ENCODE measurements around the gene ACMSD.
"Not testable (repeated sequence)": the region's sequence is repeated elsewhere in the genome, so short reads cannot be mapped to it uniquely, and the experiment has no call there.

The ACMSD gene

DNA sequence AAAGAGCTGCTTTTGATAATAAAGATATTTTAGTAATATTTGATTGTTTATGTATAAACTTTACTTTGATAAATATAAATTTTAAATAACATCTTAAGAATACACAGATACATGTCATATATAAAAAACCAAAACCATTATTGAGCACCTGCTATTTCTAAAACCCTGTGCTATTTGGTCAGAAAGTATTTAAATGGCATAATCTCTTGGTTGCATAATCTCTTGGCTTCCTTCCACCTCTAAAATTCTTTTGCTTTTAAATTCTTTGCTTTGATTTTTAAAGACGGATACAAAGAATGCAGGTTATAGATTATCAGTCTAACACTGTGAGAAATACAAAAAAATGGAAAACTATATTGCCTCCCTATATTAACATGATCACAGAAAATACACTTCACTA is 36.9 kb downstream of the ACMSD start:
- Histone ChIP-seq H3K4me1 (ENCODE audit: control insufficient read depth, low read depth, low read length) (no peaks in the 10 kb centered on the region), H3K36me3 (ENCODE audit: control insufficient read depth, low read depth, low read length) (no peaks in the 10 kb centered on the region), H3K4me3 (ENCODE audit: low read length) (no peak overlapping the region), H3K27ac (ENCODE audit: low read length) (no peak overlapping the region), H3K9ac (ENCODE audit: low read length) (no peak overlapping the region), H3K27me3 (ENCODE audit: control insufficient read depth, insufficient read depth, low read length) (no peaks in the 10 kb centered on the region), H3K9me3 (ENCODE audit: control insufficient read depth, low read depth, low read length) (no peaks in the 10 kb centered on the region)

DNA sequence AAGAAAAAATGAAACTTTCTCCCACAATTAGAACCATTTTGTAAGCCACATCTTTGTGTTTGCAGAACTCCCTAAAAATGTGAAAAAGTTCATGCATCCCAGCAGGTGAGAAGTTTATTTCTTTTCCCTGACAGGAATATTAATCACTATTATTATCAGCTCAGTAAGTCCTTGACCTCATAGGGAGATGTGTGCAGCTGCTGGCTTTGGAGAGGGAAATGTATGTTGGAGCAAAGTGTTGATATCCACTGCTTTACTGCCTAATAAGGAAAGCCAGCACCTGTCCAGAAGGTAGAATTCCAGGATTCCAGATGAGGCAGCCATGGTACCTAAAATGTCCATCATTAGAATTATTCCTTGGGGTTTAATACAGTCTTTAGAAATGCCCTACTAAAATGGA is 44.4 kb downstream of the ACMSD start:
- H3K36me3 ChIP-seq (ENCODE audit: control insufficient read depth, low read depth, low read length), result no peaks in the 10 kb centered on the region
- no peak overlapping the region for H3K27ac ChIP-seq (ENCODE audit: low read length)
- no peaks in the 10 kb centered on the region for H3K4me1 ChIP-seq (ENCODE audit: control insufficient read depth, low read depth, low read length)
- no peaks in the 10 kb centered on the region for H3K9me3 ChIP-seq (ENCODE audit: control insufficient read depth, low read depth, low read length)
- H3K27me3 ChIP-seq (ENCODE audit: control insufficient read depth, insufficient read depth, low read length), result no peaks in the 10 kb centered on the region
- H3K4me3 ChIP-seq (ENCODE audit: low read length), result no peak overlapping the region
- H3K9ac ChIP-seq (ENCODE audit: low read length), result no peak overlapping the region

DNA sequence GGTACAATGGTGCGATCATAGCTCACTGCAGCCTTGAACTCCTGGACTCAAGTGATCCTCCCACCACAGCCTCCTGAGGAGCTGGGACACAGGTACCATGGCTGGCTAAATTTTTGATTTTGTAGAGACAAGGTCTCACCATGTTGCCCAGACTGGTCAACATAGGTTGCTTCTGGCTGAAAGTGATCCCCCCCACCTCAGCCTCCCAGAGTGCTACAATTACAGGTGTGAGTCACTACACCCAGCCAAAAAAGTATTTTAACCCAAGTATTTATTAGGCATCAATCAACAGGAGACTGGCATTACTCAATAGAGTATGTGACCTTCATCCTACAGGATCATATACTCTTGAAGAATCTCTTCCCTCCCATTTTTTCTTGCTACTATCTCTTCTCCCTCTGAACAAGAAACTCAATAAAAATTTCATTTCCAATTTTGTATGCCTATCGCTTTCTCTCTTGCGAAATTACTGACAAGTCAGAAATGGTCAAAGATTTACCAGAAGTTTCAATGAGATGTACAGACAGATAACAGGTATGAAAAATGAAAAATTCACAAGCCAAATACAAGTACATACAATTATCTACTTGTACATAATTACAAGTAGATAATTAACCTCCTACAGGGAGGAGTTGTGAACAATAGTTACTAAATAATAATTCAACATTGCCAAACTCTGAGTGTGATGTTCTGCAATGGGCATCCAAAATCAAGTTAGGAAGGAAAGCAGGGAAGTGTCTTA is 45.3 kb downstream of the ACMSD start:
- H3K36me3 ChIP-seq (ENCODE audit: control insufficient read depth, low read depth, low read length), result no peaks in the 10 kb centered on the region
- H3K27me3 ChIP-seq (ENCODE audit: control insufficient read depth, insufficient read depth, low read length), result no peaks in the 10 kb centered on the region
- H3K27ac ChIP-seq (ENCODE audit: low read length), result no peak overlapping the region
- H3K4me3 ChIP-seq (ENCODE audit: low read length), result no peak overlapping the region
- H3K9ac ChIP-seq (ENCODE audit: low read length), result no peak overlapping the region
- no peaks in the 10 kb centered on the region for H3K9me3 ChIP-seq (ENCODE audit: control insufficient read depth, low read depth, low read length)
- no peaks in the 10 kb centered on the region for H3K4me1 ChIP-seq (ENCODE audit: control insufficient read depth, low read depth, low read length)

DNA sequence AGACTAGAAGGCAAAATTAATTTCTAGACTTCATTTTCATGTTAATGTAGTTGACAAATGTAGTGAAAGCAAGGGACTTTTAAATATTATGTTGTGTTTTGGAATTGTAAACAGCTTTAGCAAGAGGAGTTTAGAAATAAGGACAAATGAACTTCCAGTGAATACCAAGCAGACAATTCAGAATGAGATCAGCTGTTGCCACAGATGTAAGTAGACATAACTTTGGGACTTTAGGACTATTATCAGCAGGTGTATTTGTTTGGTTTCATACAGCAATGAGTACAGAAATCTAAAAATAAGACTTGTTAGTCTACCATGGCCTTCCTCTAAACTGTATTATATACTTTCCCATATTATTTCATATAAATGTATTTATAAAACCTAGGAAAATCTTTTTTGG is 46.0 kb downstream of the ACMSD start:
- H3K4me3 ChIP-seq (ENCODE audit: low read length), result no peak overlapping the region
- no peak overlapping the region for H3K9ac ChIP-seq (ENCODE audit: low read length)
- no peak overlapping the region for H3K27ac ChIP-seq (ENCODE audit: low read length)
- H3K4me1 ChIP-seq (ENCODE audit: control insufficient read depth, low read depth, low read length), result no peaks in the 10 kb centered on the region
- H3K36me3 ChIP-seq (ENCODE audit: control insufficient read depth, low read depth, low read length), result no peaks in the 10 kb centered on the region
- H3K27me3 ChIP-seq (ENCODE audit: control insufficient read depth, insufficient read depth, low read length), result no peaks in the 10 kb centered on the region
- H3K9me3 ChIP-seq (ENCODE audit: control insufficient read depth, low read depth, low read length), result no peaks in the 10 kb centered on the region

- Histone ChIP-seq H3K9ac (ENCODE audit: low read length) (no peak overlapping the region), H3K9me3 (ENCODE audit: control insufficient read depth, low read depth, low read length) (no peaks in the 10 kb centered on the region), H3K27ac (ENCODE audit: low read length) (no peak overlapping the region), H3K36me3 (ENCODE audit: control insufficient read depth, low read depth, low read length) (no peaks in the 10 kb centered on the region), H3K27me3 (ENCODE audit: control insufficient read depth, insufficient read depth, low read length) (no peaks in the 10 kb centered on the region), H3K4me3 (ENCODE audit: low read length) (no peak overlapping the region), H3K4me1 (ENCODE audit: control insufficient read depth, low read depth, low read length) (no peaks in the 10 kb centered on the region)
These were observed 54.0 kb downstream of the ACMSD start for GRCh38 chr2:134892282-134893035.

DNA sequence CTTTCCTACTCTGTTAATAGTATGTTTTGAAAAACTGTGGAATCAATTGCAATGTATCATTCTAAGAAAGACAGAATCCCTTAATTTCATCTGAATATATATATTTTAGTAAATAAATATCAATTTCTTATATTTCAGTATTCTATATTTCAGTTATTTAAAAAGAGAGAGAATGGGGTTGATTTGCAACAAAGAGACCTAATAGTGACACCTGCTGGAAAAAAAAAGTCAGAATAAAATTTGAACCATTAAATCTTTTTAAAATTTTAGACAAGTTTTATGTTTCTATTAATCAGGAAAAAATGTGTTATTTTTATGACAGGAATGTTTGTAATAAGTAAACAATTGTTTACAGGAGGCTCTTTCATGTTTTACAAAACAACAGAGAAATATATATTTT is 59.5 kb downstream of the ACMSD start:
- no peaks in the 10 kb centered on the region for H3K4me1 ChIP-seq (ENCODE audit: control insufficient read depth, low read depth, low read length)
- no peaks in the 10 kb centered on the region for H3K27me3 ChIP-seq (ENCODE audit: control insufficient read depth, insufficient read depth, low read length)
- H3K27ac ChIP-seq (ENCODE audit: low read length), result no peak overlapping the region
- H3K9ac ChIP-seq (ENCODE audit: low read length), result no peak overlapping the region
- no peaks in the 10 kb centered on the region for H3K9me3 ChIP-seq (ENCODE audit: control insufficient read depth, low read depth, low read length)
- no peaks in the 10 kb centered on the region for H3K36me3 ChIP-seq (ENCODE audit: control insufficient read depth, low read depth, low read length)
- no peak overlapping the region for H3K4me3 ChIP-seq (ENCODE audit: low read length)

DNA sequence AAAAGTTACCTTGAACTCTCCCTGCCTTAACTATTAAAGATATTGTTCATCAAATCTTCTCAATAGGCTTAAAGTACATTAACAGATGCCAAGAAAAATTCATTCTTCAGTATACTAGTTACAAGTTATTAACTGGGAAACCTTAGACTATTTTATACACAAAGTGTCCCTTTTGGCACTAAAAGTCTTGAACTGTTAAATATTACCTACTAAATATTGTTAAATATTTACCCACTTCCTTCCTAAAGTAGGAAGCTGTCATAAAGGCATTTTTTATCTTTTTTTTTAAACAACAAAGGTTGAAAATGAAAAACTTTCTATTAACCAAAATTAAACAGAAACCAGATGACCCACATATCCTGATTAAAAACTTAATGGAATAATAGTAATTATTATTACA is 60.8 kb downstream of the ACMSD start:
- Histone ChIP-seq H3K9ac (ENCODE audit: low read length) (no peak overlapping the region), H3K27me3 (ENCODE audit: control insufficient read depth, insufficient read depth, low read length) (no peaks in the 10 kb centered on the region), H3K27ac (ENCODE audit: low read length) (no peak overlapping the region), H3K9me3 (ENCODE audit: control insufficient read depth, low read depth, low read length) (no peaks in the 10 kb centered on the region), H3K4me3 (ENCODE audit: low read length) (no peak overlapping the region), H3K4me1 (ENCODE audit: control insufficient read depth, low read depth, low read length) (no peaks in the 10 kb centered on the region), H3K36me3 (ENCODE audit: control insufficient read depth, low read depth, low read length) (no peaks in the 10 kb centered on the region)

DNA sequence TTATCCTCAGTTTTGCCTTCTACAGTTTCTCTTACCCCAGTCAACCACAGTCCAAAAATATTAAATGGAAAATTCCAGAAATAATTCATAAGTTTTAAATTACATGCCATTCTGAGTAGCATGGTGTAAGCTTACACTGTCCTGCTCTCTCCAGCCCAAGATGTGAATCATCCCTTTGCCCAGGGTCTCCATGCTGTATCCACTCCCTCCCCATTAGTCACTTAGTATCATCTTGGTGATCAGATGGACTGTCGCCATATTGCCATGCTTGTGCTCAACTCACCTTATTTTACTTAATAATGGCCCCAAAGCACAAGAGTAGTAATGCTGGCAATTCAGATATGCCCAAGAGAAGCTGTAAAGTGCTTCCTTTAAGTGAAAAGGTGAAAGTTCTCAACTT is 61.7 kb downstream of the ACMSD start:
- Histone ChIP-seq H3K36me3 (ENCODE audit: control insufficient read depth, low read depth, low read length) (no peaks in the 10 kb centered on the region), H3K9me3 (ENCODE audit: control insufficient read depth, low read depth, low read length) (no peaks in the 10 kb centered on the region)

DNA sequence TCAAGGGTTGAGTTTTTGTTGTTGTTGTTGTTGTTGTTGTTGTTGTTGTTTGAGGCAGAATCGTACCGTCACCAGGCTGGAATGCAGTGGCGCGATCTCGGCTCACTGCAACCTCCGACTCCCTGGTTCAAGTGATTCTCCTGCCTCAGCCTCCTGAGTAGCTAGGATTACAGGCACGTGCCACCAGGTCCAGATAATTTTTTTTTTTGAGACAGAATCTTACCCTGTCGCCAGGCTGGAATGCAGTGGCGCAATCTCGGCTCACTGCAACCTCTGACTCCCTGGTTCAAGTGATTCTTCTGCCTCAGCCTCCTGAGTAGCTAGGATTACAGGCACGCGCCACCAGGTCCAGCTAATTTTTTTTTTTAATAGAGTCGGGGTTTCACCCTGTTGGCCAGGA is 65.3 kb downstream of the ACMSD start:
- H3K9ac ChIP-seq (ENCODE audit: low read length); H3K4me3 ChIP-seq (ENCODE audit: low read length); H3K27me3 ChIP-seq (ENCODE audit: control insufficient read depth, insufficient read depth, low read length); H3K36me3 ChIP-seq (ENCODE audit: control insufficient read depth, low read depth, low read length); H3K9me3 ChIP-seq (ENCODE audit: control insufficient read depth, low read depth, low read length); H3K27ac ChIP-seq (ENCODE audit: low read length); H3K4me1 ChIP-seq (ENCODE audit: control insufficient read depth, low read depth, low read length): not testable (repeated sequence)

More for the DNA sequence above, 61.7 kb downstream of the ACMSD start:
- Histone ChIP-seq H3K4me3 (ENCODE audit: low read length) (no peak overlapping the region), H3K4me1 (ENCODE audit: control insufficient read depth, low read depth, low read length) (no peaks in the 10 kb centered on the region), H3K27me3 (ENCODE audit: control insufficient read depth, insufficient read depth, low read length) (no peaks in the 10 kb centered on the region), H3K9ac (ENCODE audit: low read length) (no peak overlapping the region), H3K27ac (ENCODE audit: low read length) (no peak overlapping the region)

GRCh38 chr2:134905168-134905567 is 66.8 kb downstream of the ACMSD start:
- Histone ChIP-seq H3K27me3 (ENCODE audit: control insufficient read depth, insufficient read depth, low read length) (no peaks in the 10 kb centered on the region), H3K4me3 (ENCODE audit: low read length) (no peak overlapping the region), H3K36me3 (ENCODE audit: control insufficient read depth, low read depth, low read length) (no peaks in the 10 kb centered on the region), H3K9ac (ENCODE audit: low read length) (no peak overlapping the region), H3K9me3 (ENCODE audit: control insufficient read depth, low read depth, low read length) (no peaks in the 10 kb centered on the region), H3K27ac (ENCODE audit: low read length) (no peak overlapping the region), H3K4me1 (ENCODE audit: control insufficient read depth, low read depth, low read length) (no peaks in the 10 kb centered on the region)

GRCh38 chr2:134906726-134907125 is 68.3 kb downstream of the ACMSD start:
- no peaks in the 10 kb centered on the region for H3K27me3 ChIP-seq (ENCODE audit: control insufficient read depth, insufficient read depth, low read length)
- no peaks in the 10 kb centered on the region for H3K9me3 ChIP-seq (ENCODE audit: control insufficient read depth, low read depth, low read length)
- no peak overlapping the region for H3K4me3 ChIP-seq (ENCODE audit: low read length)
- H3K4me1 ChIP-seq (ENCODE audit: control insufficient read depth, low read depth, low read length), result no peaks in the 10 kb centered on the region
- H3K27ac ChIP-seq (ENCODE audit: low read length), result no peak overlapping the region
- H3K9ac ChIP-seq (ENCODE audit: low read length), result no peak overlapping the region
- no peaks in the 10 kb centered on the region for H3K36me3 ChIP-seq (ENCODE audit: control insufficient read depth, low read depth, low read length)

All from iPS-18a (cell line).